Activated CD8-positive, alpha-beta memory T cell treated with anti-CD3 and anti-CD28 coated beads for 48 hours (primary cell): ENCODE measurements around the gene DAAM2.

Source experiments
- DNase-seq, 3 experiments: peaks; one replicate each; pipeline ENCODE4 v3.0.0-alpha.2; 2020; ENCODE audit warnings: low read depth in 2 of 3, low spot score in 2 of 3

DAAM2 gene

DNA sequence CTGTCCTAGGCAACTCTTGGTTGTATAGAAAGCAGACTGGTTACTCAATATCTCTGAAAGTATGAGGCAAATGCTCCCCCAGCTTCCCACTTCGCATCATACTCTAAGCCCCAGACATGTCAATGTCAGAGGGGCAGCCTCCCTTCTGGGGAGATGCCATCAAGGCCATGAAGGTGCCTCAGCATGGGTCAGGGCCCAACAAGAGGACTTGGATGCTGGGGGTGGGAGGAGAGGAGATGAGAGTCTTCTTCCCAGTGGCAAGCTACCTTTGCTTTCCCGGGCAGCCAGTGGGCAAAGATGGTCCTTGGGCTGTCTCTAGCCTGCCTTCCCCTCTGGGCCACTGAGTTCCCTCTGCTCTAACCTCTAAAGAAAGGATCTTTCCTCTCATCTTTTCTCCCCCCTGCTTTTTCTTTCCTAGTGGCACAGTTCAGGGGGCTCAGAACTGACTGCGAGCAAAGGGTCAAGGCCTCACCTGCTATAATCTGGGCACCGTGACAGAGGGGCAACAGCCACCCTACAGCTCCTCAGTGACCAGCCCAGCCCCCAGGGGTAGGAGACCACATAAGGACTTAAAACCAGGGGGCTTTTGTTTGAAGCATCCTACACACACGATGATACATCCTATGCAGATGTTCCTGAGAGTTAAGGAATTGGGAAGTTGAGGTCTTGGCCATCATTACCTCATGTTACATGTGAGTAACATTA, 115.8 kb downstream of the DAAM2 start:
- no peak for DNase-seq

DNA sequence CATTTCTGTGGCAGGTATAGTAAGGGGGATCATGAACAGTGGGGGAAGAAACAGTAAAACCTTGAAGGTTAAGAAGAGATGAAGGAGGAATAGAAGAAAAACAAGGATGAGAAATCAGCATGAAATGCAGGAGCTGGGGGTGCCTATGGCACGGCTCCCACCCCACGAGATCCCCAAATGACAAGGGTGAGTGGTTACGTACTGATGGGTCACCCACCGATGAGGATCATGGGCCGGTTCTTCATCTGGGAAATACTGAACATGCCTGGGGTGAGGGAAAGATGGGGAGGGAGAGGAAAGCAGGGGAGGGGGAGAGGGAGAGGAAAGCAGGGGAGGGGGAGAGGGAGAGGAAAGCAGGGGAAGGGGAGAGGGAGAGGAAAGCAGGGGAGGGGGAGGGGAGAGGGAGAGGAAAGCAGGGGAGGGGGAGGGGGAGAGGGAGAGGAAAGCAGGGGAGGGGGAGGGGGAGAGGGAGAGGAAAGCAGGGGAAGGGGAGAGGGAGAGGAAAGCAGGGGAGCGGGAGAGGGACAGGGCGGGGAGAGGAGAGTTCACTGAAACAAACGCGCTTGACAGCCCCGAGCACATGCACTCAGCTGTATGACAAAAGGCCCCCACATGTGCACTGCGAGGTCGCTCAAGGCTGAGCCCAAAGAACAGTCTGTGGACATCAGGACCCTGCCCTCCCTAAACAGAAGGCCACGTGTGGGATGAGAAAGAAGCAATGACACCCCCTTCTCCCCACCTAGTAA, 116.8 kb downstream of the DAAM2 start:
- no peak for DNase-seq

DNA sequence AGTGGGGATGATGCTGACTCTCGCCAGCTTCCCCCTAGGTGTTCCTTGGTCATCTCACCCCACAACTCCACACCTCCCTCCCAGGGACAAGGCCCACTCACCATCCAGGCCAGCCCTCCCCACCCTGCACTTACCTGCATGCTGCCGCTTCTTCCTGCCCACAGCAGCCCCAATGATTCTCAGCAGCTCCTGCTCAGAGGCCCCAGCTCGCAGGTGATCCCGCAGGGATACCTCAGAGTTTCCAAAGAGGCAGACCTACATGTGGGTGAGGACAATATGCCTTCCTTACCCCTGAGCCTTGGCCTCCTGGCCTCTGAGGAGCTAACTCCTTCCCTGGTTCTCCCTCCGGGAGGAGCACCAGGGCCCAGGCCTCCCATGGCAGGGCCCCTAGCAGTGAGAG, 117.5 kb downstream of the DAAM2 start:
- no peak for DNase-seq

GRCh38 chr6:39910164-39910563, 118.0 kb downstream of the DAAM2 start:
- no peak for DNase-seq

DNA sequence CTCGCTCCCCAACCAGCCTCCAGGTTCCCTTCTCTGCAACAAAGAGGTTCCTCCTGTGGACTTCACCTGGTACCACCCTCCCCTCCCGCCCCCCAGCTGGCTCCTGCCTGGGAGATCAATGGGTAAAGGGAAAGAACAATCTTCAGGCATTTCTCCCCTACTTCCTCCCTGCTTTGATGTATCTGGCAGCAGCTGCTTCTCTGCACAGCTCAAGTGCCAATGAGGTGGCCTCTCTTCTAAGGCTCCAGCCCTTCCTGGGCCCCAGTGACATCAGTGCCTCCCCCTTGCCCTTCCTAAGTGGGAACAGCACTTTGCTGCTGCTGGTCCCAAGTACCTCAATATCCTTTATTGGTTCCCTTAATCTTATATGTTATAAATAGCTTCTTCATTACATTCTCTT, 118.6 kb downstream of the DAAM2 start:
- no peak for DNase-seq

- DNase-seq = no peak
Observed at GRCh38 chr6:39911513-39912125, 119.4 kb downstream of the DAAM2 start.

- no peak for DNase-seq
Observed at GRCh38 chr6:39912446-39912845, 120.3 kb downstream of the DAAM2 start.

GRCh38 chr6:39913391-39913916, 121.3 kb downstream of the DAAM2 start:
- DNase-seq = no peak

DNA sequence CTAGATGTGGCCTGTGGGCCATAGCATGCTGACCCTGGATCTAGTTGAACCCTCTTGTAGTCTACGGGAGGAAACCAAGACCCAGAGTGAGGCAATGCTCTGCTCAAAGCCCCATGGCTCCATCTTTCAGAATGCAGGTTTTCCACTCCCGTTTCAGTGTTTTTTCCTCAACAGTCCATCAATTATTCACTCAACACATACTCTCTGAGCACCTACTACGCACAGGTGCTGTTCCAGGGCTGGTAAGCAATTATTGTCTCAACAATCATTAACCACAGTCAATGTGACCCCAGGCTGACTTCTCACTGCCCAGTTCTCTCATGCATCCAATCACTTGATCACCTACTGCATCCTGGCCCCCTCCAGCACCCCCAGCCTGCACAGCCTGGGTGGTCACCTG, 122.1 kb downstream of the DAAM2 start:
- DNase-seq = no peak

DNA sequence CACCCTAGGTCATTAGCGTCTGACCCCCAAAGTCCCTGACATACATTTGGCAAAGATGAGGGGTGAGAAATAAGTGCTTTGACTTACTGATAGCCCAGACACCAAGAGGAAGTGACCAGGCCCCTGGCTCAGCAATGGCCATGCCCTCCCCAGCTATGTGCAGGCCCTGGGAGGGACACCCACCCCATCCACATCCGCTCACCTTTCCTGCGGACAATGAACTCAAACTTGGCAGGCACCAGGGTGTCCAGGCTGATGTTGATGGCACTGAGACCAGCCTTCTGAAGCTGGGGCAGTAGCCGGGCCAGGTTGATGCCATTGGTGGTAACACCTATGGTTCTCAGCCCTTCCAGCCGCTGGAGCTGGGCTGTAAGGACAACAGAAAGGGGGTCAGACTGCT, 123.7 kb downstream of the DAAM2 start:
- DNase-seq = no peak

DNA sequence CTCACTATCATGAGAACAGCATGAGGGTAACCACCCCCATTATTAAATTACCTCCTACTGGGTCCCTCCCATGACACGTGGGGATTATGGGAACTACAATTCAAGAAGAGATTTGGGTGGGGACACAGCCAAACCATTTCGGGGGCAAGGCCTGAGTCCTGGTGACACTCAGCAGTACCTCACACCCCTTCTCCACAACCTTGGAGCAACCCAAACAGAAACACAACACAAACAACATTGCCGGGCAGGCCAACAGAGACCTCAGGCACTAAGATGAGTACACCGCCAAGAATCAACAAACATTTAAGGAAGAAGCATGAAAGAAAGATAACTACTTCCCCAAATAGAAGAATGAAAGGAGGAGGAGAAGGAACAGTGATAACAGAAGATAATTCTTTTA, 125.2 kb downstream of the DAAM2 start:
- DNase-seq = no peak

GRCh38 chr6:39917981-39918380, 125.8 kb downstream of the DAAM2 start:
- DNase-seq = no peak

DNA sequence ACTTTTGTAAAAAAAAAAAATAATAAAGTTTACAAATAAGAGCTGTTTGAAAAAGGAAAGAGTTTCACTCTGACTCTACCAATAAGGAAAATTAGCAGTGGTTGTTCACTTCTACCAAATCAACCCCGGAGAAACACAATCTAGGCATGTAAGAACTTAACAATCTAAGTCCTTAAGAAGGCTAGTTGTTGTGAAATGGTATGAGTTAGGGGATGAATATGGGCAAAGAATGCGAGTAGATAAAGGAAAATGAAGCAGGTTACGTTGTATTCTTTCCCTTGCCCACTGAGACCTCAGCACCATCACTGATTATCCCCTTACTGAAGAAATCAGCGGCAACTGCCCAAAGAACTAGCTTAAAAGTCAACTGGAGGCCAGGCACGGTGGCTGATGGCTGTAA, 126.7 kb downstream of the DAAM2 start:
- no peak for DNase-seq

DNA sequence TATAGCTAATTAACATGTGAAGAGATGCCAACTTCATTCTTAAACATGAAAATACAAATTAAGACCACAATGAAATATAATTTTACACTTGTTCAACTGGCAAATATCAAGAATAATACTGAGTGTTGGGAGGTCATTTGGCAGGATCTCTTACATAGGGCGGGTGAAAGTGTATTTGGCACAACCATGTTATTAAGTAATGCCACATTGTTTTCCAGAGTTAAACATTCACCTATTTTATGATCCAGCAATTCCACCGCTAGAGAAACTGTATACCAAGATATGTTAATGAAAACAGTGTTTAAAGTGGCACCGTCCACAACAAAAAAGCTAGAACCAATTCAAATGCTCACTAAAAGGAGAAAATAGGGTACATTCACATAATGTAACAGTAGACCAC, 128.0 kb downstream of the DAAM2 start:
- no peak for DNase-seq

- no peak for DNase-seq
Observed at GRCh38 chr6:39922821-39923220, 130.6 kb downstream of the DAAM2 start.

- no peak for DNase-seq
Observed at GRCh38 chr6:39923394-39923793, 131.2 kb downstream of the DAAM2 start.

DNA sequence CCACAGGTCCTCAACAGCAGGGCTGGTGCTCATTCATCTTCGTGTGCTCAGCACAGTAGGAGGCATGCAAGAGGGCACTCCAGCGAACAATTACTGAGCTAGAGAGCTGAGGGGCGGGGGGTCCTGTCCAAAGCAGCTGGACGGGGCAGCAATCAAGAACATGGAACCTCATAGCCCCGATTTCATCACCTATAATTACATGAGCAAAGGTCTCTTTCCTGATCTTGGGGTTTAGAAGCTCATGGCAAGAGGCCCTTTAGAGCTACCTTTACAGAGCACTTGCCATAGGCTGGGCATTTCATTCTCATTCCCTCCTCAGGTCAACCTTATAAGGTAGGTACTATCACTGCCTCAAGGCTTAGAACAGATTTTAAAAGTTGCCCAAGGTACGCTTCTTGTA, 131.7 kb downstream of the DAAM2 start:
- DNase-seq = no peak

GRCh38 chr6:39924283-39924682, 132.1 kb downstream of the DAAM2 start:
- DNase-seq = no peak

DNA sequence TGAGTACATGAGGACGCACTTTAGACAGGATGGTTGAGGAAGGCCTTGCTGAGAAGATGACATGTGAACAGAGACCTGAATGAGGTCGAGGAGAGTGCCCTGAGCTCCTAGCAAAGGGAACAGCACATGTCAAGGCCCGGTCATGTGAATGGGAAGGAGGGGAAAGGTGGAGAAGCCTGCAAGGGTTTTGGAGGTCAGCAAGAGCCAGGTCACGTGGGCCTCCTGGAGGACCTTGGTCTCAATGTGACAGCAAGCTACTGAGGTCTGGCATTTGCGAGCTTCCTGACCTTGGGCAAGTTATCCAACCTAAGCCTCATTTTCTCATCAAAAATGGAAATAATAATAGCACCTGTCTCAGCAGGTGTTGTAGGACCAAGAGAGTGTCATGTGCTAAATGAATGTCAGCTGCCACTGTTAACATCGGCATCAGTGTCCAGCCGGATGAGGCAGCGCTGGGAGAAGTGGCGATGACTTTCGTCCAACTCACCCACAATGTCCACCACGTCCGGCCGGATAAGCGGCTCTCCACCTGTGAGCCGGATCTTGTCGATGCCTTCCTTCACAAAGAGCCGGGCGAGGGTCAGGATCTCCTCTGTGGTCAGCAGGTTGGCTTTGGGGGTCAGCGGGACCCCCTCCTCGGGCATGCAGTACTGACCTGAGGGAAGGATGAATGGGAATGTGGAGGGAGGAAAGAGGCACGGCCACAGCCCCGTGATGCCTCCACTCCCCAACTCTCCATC, 133.2 kb downstream of the DAAM2 start:
- no peak for DNase-seq

GRCh38 chr6:39925931-39926290, 133.7 kb downstream of the DAAM2 start:
- no peak for DNase-seq

GRCh38 chr6:39926668-39927067, 134.5 kb downstream of the DAAM2 start:
- DNase-seq = no peak

DNA sequence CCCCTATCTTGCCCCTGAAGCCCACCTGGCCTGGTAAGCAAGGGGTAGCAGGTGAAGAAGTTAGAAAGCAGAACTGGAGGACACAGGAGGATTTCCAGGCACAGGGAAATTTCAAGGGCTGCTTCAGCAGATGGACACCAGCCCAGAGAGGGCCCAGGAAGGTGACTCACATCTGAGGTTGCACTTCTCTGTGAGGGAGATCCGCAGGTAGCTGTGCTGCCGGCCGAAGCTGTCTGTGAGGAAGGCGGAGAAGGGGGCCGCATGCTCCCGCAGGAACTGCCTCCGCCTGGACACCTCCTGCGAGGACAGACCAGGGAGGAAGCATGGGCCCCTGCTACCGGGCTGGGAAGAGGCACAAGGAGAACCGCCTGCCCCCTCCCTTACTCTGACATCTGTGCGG, 135.0 kb downstream of the DAAM2 start:
- no peak for DNase-seq
